A673 (cell line): ENCODE results near the gene SOX2.

Experiments
- EZH2 ChIP-seq: fragments of 200-600 bp; sonication (generic); IDR thresholded peaks from 2 replicates; pipeline ENCODE4 v1.6.1; 2017; ENCODE audit warnings: borderline replicate concordance, low read depth, mild to moderate bottlenecking, mixed read lengths, antibody characterized with exemption, low read length; ENCODE audit not compliant: poor library complexity, severe bottlenecking
- TF ChIP-seq, protein P1 (sequence below): fragments of 300-800, 200-600 bp; sonication (generic); conservative IDR thresholded peaks from 2 replicates; pipeline ENCODE4 v1.5.1; 2017; ENCODE audit warnings: low read depth, mild to moderate bottlenecking, antibody characterized with exemption, low read length, moderate library complexity, mixed read lengths

- TF ChIP-seq, protein P1, sequence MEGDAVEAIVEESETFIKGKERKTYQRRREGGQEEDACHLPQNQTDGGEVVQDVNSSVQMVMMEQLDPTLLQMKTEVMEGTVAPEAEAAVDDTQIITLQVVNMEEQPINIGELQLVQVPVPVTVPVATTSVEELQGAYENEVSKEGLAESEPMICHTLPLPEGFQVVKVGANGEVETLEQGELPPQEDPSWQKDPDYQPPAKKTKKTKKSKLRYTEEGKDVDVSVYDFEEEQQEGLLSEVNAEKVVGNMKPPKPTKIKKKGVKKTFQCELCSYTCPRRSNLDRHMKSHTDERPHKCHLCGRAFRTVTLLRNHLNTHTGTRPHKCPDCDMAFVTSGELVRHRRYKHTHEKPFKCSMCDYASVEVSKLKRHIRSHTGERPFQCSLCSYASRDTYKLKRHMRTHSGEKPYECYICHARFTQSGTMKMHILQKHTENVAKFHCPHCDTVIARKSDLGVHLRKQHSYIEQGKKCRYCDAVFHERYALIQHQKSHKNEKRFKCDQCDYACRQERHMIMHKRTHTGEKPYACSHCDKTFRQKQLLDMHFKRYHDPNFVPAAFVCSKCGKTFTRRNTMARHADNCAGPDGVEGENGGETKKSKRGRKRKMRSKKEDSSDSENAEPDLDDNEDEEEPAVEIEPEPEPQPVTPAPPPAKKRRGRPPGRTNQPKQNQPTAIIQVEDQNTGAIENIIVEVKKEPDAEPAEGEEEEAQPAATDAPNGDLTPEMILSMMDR = no peak
- TF ChIP-seq EZH2 = no peak
Observed at GRCh38 chr3:181683563-181683962, 28.2 kb upstream of the SOX2 start.
